HL-60 (cell line): ENCODE measurements around the gene PRDM2.

Source experiments
- DNase-seq, 2 experiments: peaks; one replicate each; pipeline ENCODE4 v3.0.0-alpha.2; 2010 to 2020; ENCODE audit warnings: low read depth in 1 of 2, low spot score in 1 of 2
- H3K27ac ChIP-seq: fragments of 250-450 bp; sonication (Bioruptor Pico); replicated peaks from 2 replicates; pipeline ENCODE4 v1.5.1; 2020; ENCODE audit warnings: mild to moderate bottlenecking, moderate library complexity
- H3K27me3 ChIP-seq: fragments of 250-450 bp; sonication (Bioruptor Pico); 2 replicates; pipeline ENCODE4 v1.5.1; 2021; ENCODE audit warnings: mild to moderate bottlenecking, moderate library complexity; ENCODE audit not compliant: insufficient read depth, poor library complexity, severe bottlenecking
- H3K4me3 ChIP-seq: replicated peaks from 2 replicates; pipeline ENCODE4 v1.5.1; 2011; ENCODE audit warnings: mild to moderate bottlenecking, control low read depth, low read length; ENCODE audit not compliant: insufficient read depth
- CTCF ChIP-seq: IDR thresholded peaks from one replicate; pipeline ENCODE4 v1.5.1; 2011; ENCODE audit warnings: low read length, control low read depth, inconsistent platforms; ENCODE audit not compliant: insufficient read depth
- GABPA ChIP-seq: IDR thresholded peaks from 2 replicates; pipeline ENCODE4 v1.6.1; 2012; ENCODE audit warnings: low read depth
- POLR2AphosphoS5 ChIP-seq: IDR thresholded peaks from 2 replicates; pipeline ENCODE4 v1.6.1; 2012; ENCODE audit warnings: low read depth
- REST ChIP-seq: IDR thresholded peaks from 2 replicates; pipeline ENCODE4 v1.6.1; 2012; ENCODE audit warnings: low read depth; ENCODE audit not compliant: insufficient replicate concordance
- SPI1 ChIP-seq: IDR thresholded peaks from 2 replicates; pipeline ENCODE4 v1.6.1; 2012; ENCODE audit warnings: low read depth, mild to moderate bottlenecking, borderline replicate concordance

Gene PRDM2

DNA sequence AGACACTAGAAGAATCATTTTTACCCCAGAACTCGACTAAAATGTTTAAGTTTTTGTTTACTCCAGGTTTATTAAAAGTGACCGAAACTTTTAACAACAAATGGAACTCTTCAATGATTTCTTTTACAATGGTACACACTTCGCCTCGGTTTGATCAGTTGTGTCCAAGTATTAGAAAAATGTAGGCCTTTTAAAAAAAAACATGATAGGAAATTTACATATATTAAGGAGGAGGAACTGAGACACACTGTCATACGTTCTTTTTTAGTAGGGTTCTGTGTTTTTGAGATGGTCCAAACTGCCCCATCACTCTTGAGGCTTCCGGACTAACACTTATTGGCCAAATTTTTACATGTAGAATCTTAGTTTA, 1.3 kb downstream of the PRDM2 start:
- H3K27me3 ChIP-seq = no peaks in the 10 kb centered on the region
- no peak for DNase-seq
- no peak for TF ChIP-seq GABPA
- no peak for TF ChIP-seq REST
- no peak for TF ChIP-seq SPI1
- TF ChIP-seq CTCF = no peak
- TF ChIP-seq POLR2AphosphoS5 = no peak
- peak overlapping the region; percentile 59 for H3K4me3 ChIP-seq
- H3K27ac ChIP-seq = peak overlapping the region; percentile 77

- no peak for TF ChIP-seq GABPA
- Histone ChIP-seq H3K27ac (peak overlapping the region; percentile 48), H3K4me3 (no peak overlapping the region), H3K27me3 (no peaks in the 10 kb centered on the region)
- DNase-seq = peak in 1 of 2 experiments; percentile 32
Measured at GRCh38 chr1:13702425-13703127, 2.6 kb downstream of the PRDM2 start.

- no peak for TF ChIP-seq SPI1
- TF ChIP-seq GABPA = no peak
- TF ChIP-seq REST = no peak
- TF ChIP-seq POLR2AphosphoS5 = no peak
- TF ChIP-seq CTCF = no peak
- peak overlapping the region; percentile 33 for H3K27ac ChIP-seq
Measured at GRCh38 chr1:13703128-13703513, 3.1 kb downstream of the PRDM2 start.

DNA sequence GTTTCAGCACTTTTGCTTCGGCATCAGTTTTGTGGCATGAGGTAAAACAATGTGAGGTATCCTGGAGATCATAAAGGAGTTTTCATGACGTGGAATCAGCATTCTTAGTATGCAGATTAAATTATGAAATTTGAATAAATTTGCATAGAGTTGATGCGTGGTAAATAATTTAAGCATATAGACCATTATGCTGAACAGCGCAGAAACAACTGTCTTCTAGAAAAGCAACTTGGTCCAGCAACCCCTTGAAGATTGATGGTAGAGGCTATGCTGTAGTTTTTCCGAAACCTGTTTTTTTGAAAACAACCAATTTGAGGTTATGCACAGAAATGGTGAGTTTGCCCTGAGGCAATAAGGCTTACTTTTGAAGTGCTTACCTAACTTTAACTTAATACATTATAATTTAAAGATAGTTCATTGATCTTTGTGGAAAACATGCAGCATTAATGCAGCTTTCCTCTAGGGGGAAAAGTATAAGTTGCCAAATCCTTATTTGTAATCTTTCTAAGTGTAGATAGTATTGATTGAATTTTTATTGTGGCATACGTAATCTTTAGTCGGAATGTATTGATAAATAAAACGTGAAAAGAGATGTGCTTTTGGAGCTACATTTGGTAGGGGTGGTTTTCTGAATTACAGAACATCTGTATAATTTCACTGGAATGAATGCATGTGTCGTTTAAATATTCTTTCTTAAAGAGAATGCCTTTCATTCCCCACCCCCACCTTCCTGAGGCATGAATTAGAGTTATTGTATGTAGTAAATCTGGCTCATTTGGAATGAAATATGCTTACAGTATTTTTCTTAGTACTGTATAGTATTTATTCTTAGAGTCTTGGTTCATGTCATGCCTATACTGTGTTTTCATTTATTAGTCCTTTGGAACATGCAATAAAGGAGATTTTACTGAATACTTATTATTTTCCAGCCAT, 3.8 kb downstream of the PRDM2 start:
- Histone ChIP-seq H3K4me3 (no peak overlapping the region), H3K27ac (peak overlapping the region; percentile 33)
- no peak for DNase-seq

More at GRCh38 chr1:13703128-13703513, 3.1 kb downstream of the PRDM2 start:
- Histone ChIP-seq H3K4me3 (no peak overlapping the region), H3K27me3 (no peaks in the 10 kb centered on the region)
- DNase-seq = no peak

More for the DNA sequence above, 3.8 kb downstream of the PRDM2 start:
- H3K27me3 ChIP-seq = no peaks in the 10 kb centered on the region
- TF ChIP-seq POLR2AphosphoS5 (no peak), CTCF (no peak), REST (no peak), SPI1 (no peak), GABPA (no peak)
